ENCODE results near the gene STX12. TPM values are rescaled to one million over a fixed set of nuclear protein-coding genes. Genes with fewer than 3 reads are reported as not detected.

STX12 gene
- total and polyA plus RNA-seq, 2 experiments from 2014 or later: 6.1 to 9.0 TPM

GRCh38 chr1:27779122-27779521, 6.1 kb downstream of the STX12 start (continued):
- TF ChIP-seq ZNF462 (CRISPR knock-in tag; IDR thresholded peaks at IDR 0.05) (no peak), CREB1 (CRISPR knock-in tag; IDR thresholded peaks at IDR 0.05; ENCODE audit: low read depth) (no peak), REST (IDR thresholded peaks at IDR 0.05; ENCODE audit: unreplicated experiment) (no peak), ZNF114 (CRISPR knock-in tag; IDR thresholded peaks at IDR 0.05) (no peak), EZH2 (IDR thresholded peaks at IDR 0.05; ENCODE audit: low read depth, unreplicated experiment) (no peak), STAT1 (IDR thresholded peaks at IDR 0.05; ENCODE audit: unreplicated experiment) (no peak), POLR2AphosphoS5 (IDR thresholded peaks at IDR 0.05; ENCODE audit: low read depth) (no peak), NANOG (IDR thresholded peaks at IDR 0.05; ENCODE audit: borderline replicate concordance) (no peak)

All from GM23338 (cell line).